Astrocyte (in vitro differentiated cells and primary cell): ENCODE results near the gene ATXN7.

Experiments used
- CTCF ChIP-seq: IDR thresholded peaks from 2 replicates; pipeline ENCODE4 v1.5.1; 2011; ENCODE audit warnings: low read depth, mild to moderate bottlenecking, inconsistent platforms, low read length, moderate library complexity; ENCODE audit not compliant: insufficient read depth
- EZH2 ChIP-seq: IDR thresholded peaks from 2 replicates; pipeline ENCODE4 v1.6.1; 2012; ENCODE audit warnings: mild to moderate bottlenecking, low read length, inconsistent platforms; ENCODE audit not compliant: insufficient read depth

GRCh38 chr3:63976872-63977200, 113.2 kb downstream of the ATXN7 start:
- TF ChIP-seq CTCF: no peak
- TF ChIP-seq EZH2: no peak
